Epithelial cell of proximal tubule (primary cell): ENCODE results near the gene FAM169A. TPM values are rescaled to one million over a fixed set of nuclear protein-coding genes. Genes with fewer than 3 reads are reported as not detected.

Experiments used
- DNase-seq: peaks from one replicate; pipeline ENCODE4 v3.0.0-alpha.2; 2011; ENCODE audit warnings: low read depth
- H3K4me3 ChIP-seq: 2 replicates; pipeline ENCODE4 v1.5.1; 2011; ENCODE audit warnings: low read depth, mild to moderate bottlenecking, low read length
- CTCF ChIP-seq: conservative IDR thresholded peaks from 2 replicates; pipeline ENCODE4 v1.5.1; 2012; ENCODE audit warnings: low read depth, mild to moderate bottlenecking, low read length
- total RNA-seq: library from RNA; depleted of rRNA; stranded (reverse); fragments of >200 nt; gene quantifications from 2 replicates; pipeline ENCODE4 v1.2.3, GENCODE V29; 2015

FAM169A gene
- total RNA-seq, 1 donor from 2014 or later: 8.9 TPM

- no peak for TF ChIP-seq CTCF
- no peak for DNase-seq
- no peak overlapping the region for H3K4me3 ChIP-seq
Observed at GRCh38 chr5:74850030-74850429, 16.2 kb downstream of the FAM169A start.

GRCh38 chr5:74848553-74849025, 17.6 kb downstream of the FAM169A start:
- DNase-seq: no peak

DNA sequence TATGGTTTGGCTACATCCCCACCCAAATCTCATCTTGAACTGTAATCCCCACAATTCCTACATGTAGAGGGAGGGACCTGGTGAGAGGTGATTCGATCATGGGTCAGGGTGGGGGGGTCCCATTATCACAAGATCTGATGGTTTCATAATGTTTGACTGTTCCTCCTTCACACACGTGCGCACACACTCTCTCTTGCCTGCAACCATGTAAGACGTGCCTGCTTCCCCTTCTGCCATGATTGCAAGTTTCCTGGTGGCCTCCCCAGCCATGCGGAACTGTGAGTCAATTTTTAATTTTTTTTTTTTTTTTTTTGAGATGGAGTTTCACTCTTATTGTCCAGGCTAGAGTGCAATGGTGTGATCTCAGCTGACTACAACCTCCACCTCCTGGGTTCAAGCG, 27.0 kb downstream of the FAM169A start:
- no peak for TF ChIP-seq CTCF
- no peak for DNase-seq

More at GRCh38 chr5:74848553-74849025, 17.6 kb downstream of the FAM169A start:
- no peak overlapping the region for H3K4me3 ChIP-seq
- TF ChIP-seq CTCF: no peak

DNA sequence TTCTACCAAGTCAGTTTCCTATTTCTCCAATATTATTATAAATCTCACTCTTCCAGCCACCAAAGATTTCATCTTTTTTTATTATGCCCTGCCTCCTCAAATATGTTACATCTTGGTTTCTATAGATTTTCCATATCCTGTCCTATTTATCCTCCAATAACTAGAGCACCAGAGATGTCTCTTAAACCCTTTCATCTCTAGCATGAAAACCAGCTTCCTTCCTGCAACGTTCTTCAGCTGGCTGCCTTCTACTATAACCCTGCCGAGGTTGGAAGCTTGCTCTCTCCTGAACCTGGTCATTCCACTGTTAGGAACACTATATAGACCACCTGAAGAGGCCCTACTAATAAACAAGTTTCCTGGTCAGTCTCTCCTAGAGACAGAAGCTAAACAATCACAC, 27.9 kb downstream of the FAM169A start:
- no peak overlapping the region for H3K4me3 ChIP-seq
- no peak for TF ChIP-seq CTCF
- no peak for DNase-seq

More for the DNA sequence above, 27.0 kb downstream of the FAM169A start:
- no peak overlapping the region for H3K4me3 ChIP-seq

- no peak for DNase-seq
- no peak for TF ChIP-seq CTCF
- H3K4me3 ChIP-seq: no peak overlapping the region
Observed at GRCh38 chr5:74837115-74837514, 29.1 kb downstream of the FAM169A start.

DNA sequence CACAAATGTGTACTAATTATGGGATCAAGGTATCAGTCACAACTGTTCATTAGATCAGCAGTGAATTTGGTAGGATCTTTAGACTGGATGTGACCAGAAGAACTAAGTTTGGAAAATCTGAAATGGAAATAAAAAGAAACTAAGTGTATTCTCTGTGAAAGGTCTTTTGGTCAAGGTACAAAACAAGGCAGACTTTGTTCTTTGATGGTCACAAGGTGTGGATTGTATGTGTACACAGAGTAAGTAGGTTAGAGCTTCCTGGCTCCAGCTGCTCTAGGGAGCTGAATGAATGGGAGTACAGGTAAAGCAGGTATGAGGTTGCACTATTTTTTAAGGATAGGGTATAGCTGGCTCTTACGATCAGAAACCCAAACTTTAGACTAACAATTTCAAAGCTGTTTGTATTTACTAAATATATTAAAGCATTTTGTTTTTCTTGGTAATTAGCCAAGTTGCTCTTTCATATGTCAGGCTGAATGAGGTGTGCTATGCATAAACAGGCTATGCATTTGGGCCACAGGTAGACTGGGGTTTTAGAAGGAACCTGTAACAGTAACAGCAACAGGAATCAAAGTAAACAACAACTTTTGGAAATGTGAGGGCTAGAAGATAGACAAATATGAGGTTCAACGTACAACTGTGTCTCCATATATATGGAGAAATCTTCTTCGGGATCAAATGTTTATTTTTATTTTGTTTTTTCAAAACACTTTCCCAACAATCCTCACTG, 32.5 kb downstream of the FAM169A start:
- DNase-seq: no peak
- no peak for TF ChIP-seq CTCF
- H3K4me3 ChIP-seq: no peak overlapping the region

GRCh38 chr5:74829413-74829812, 36.8 kb downstream of the FAM169A start:
- TF ChIP-seq CTCF: no peak
- no peak for DNase-seq
- no peak overlapping the region for H3K4me3 ChIP-seq
